NCI-H2196 treated with DMSO at 0.1 percent for 48 hours (cell line): ENCODE measurements around the gene PSMB3.
"Not testable (repeated sequence)": the region's sequence is repeated elsewhere in the genome, so short reads cannot be mapped to it uniquely, and the experiment has no call there.

Experiments
- DNase-seq: peaks from one replicate; lab custom pipeline; 2025; ENCODE audit not compliant: unreplicated experiment; lab: John Stamatoyannopoulos, UW

PSMB3 gene

DNA sequence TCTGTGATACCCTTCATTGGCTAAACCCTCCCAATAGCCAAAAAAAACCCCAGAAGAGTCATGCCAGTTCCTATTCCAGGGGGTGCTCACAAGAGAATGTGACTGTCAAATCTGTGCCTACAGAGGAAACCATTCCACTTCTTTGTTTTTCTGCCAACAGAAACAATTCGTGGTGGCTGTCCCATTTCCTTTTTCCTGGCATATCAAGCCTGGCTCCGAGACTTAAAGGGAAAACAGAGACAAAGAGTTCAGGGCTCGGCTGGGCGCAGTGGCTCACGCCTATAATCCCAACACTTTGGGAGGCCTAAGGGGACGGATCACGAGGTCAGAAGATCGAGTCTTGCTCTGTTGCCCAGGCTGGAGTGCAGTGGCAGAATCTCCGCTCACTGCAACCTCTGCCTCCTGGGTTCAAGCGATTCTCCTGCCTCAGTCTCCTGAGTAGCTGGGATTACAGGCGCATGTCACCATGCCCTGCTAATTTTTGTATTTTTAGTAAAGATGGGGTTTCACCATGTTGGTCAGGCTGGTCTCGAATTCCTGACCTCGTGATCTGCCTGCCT lies 37.7 kb downstream of the PSMB3 start:
- DNase-seq = not testable (repeated sequence)

DNA sequence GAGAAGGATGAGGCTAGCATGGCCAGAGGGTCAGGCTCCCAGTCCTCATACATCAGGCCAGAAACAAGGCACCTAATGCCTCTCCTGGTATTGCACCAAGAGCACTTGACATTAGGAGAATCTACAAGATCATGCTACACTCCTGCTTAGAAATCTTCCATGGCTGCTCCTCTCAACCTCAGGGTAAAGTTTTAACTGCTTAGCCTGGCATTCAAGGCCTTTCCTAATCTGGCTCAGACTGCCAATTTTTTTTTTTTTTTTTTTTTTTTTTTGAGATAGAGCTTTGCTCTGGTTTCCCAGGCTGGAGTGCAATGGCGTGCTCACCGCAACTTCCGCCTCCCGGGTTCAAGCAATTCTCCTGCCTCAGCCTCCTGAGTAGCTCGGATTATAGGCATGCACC lies 38.6 kb downstream of the PSMB3 start:
- no peak for DNase-seq

DNA sequence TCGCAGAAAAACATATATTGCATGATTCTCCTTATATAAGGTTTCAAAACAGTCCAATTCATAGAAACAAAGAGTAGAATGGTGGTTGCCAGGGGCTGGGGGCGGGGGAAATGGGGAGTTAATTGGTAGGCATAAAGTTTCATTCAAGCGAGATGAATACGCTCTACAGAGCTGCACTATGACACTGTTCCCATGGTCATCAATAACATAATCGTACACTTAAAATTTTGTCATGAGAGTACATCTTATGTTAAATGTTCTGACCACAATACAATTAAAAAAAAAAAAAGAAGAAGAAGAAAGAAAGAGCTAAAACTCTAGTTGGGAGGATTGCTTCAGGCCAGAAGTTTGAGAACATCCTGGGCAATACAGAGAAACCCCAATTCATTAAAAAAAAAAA lies 41.7 kb downstream of the PSMB3 start:
- no peak for DNase-seq

DNA sequence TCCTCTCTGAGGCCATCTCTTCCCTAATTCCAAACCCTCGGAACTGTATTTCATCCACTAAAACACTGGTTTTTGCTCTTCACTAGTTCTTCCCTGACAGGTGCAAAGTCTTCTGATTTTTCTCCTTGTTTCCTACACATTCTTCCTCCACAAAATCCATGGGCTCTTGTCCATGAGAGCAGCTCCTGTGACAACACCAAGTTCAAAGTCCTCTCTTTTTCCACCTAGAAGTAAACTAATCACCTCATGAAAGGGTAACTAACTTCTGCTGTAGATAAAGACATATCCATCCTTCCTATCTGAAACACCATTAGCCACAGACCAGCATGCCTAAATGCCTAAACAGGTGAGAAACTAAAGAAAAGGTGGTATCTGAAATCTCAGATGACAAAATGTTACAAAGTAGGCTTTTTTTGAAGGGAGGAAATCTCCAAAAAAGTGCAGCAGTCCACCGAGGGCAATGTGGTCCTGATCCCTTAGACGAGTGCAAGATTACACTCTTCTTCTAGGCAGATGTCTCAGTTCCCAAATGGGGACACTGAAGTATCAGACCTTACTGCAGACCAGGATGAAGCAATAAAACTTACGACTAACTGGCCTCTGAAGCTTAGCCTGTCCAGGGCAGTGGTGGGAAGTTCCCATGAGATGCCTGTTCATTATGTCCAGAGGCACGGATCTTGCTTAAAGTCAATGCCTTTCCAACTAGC lies 44.1 kb downstream of the PSMB3 start:
- no peak for DNase-seq

DNA sequence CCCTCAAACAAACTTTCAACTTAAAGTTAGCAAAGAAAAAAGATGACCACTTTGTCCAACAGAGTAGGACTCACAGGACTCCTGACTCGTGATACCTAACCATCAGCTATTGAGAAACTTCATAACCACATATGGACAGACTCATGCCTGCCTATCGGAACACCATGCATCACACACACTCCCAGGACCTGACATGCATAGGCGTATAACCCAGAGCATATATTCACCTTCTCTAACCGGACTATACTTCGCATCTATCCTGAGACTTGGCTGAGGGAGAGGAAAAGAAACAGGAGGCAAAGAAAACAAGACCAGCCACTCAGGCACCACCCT lies 44.6 kb downstream of the PSMB3 start:
- DNase-seq = no peak

DNA sequence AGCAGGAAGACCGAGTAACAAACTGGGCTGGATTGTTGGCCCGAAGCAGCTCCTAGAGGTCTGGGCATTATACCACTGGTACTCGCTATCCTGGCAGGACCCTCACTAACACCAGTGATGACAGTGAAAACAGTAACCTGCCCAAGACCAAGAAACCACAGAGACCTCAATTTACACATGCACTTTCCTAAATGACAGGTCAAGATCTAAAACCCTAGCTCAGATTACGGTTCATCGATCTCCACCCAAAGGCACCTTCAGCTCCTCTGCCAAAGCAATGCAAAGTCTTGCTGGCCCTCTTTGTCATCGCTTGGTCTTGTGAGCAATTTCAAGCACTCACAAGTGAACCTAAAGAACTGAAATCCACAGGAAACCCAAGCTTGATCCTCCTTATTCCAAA lies 45.3 kb downstream of the PSMB3 start:
- no peak for DNase-seq

DNA sequence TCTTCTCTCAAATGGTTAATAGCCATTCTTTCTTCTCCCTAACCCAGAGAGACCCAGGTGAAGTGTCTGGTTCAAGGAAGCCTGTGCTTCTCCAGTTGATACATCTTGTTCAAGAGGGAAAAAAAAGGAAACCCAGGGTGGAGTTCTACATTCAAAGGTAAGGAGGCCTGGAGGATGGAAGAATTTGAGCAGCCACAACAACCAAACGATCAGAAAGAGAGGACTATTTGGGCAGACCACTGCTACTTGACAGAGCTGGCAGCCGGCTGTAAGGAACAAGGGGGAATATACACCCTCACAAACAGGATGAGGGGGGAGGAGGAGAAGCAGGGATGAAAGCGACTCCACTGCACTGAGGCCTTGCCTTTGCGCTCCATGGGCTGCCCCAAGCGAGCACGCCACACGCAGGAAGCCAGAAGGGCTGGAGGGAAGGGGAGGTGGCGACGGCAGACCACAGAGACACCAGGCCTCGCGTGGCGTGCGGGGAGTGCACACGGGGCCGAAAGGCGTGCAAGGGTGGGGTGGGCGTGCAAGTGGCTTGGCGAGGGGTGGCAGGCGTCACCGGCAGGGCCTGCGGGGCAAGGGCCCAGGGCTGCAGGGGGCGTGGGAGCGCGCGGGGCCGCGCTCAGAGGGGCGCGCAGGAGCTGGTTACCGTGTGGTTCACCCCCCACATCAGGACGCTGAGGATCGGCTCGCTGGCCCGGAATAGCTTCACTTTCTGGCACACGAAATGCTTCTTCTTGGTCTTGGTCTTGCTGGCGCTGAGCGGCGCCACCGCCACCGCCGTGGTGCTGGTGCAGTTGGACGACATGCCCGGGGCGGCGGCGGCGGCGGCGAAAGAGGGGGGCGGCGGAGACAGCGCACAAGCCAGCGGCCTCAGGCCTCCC lies 46.3 kb downstream of the PSMB3 start:
- DNase-seq = no peak

DNA sequence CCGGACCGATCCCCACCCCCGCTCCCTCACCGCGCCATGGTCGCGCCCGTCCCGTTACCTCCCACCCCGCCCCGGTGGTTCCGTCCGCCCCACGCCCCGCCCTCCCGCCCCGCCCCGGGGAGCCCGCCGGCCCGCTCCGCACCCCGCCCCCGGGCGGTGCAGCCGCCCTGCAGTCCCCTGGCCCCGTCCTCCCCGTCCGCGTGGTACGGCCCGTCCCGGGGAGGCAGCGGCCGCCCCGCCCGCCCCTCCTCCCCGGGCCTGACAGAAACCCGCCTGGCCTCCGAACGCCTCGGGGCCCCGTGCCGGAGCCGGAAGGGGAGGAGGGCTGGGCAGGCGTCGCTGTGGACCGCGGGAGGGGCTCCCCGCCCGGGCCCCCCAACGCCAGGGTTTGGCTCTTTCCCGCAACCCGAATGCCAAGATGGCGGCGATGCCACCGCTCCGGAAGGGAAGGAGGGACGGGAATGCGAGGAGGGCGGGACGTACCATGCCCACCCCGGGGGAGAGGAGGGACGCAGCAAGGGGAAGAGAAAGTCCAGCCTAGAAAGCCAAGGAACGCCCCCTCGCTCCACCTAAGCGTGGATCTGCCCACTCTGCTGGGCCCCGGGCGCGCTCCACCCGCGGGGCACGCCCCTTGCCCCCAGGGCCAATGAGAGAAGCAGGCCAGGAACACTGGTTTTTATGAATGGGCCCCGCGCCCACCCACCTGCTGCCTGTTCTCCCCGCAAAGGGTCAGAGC lies 47.1 kb downstream of the PSMB3 start, which contains the start of gene PIP4K2B:
TSS of gene PIP4K2B (minus strand) at position 56 of the 736 bp plus-strand sequence. CDS start 132 bp downstream, outside the sequence.
- peak; percentile 85 for DNase-seq

DNA sequence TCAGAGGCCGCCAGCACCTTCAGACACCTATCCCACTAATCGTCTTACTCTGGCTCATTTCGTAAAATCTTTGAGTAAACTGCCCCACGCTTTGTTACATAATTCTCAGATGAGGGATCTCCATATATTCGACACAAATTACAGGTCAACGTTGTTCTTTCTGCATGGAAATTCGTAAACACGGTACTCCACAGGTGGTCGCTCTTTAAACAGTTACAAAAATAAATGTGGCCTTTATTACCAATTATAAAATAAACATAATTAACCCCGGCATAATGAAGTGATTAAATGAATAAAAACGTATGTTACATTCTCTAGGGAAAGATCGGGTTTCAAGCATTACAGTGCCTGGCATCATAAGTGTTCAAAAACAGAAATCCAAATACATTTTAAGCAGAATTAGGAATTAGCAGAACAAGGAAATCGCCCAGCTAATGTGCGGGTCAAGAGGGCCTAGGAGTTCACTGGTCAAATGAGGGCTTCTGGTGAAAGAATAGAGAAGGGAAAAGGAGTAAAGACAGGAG lies 47.8 kb downstream of the PSMB3 start:
- no peak for DNase-seq

DNA sequence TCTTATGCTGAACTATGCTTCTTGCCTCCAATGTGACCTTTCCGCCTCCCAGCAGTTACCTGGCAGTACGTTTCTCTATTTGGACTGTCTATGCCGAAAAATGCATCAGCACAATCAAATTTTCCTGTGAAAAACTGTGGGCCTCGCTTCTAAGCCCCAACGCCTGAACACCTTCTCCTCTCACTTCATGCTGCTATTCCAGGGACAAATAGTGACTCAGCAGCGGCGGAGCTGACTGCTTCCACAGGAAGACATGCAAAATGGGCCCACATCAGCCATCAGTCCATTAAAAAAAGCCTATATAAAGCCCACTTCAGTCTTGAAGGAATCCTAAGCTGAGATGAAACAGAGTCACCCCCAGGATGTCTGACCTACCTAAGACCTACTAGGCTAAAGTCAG lies 57.3 kb downstream of the PSMB3 start:
- DNase-seq = no peak
